Measurements from ENCODE around the gene HK1. TPM values are rescaled to one million over a fixed set of nuclear protein-coding genes. Genes with fewer than 3 reads are reported as not detected.

Gene HK1
- polyA plus RNA-seq, 2 donors, result 52.1 to 105 TPM

- 59 to 61% methylated on average over 2 of the region's 2 CpGs for WGBS, 2 donors
- H3K4me3 ChIP-seq (ENCODE audit: low read depth in 1 of 2, low read length in 2 of 2), result no peak overlapping the region
- no peaks in the 10 kb centered on the region for H3K9me3 ChIP-seq (ENCODE audit: control insufficient read depth in 2 of 2, insufficient read depth in 1 of 2, low read depth in 1 of 2, low read length in 1 of 2)
- peaks cover 3 to 21% of the 10 kb centered on the region in 2 donors for H3K4me1 ChIP-seq (ENCODE audit: control insufficient read depth in 2 of 2, insufficient read depth in 2 of 2, low read length in 1 of 2)
- H3K36me3 ChIP-seq (ENCODE audit: control insufficient read depth in 2 of 2, insufficient read depth in 2 of 2, low read length in 1 of 2), result peaks cover 4 to 29% of the 10 kb centered on the region in 2 donors
- peak overlapping the region; percentile 90 to 97 for H3K27ac ChIP-seq (ENCODE audit: low read depth in 2 of 2, low read length in 1 of 2)
- no peaks in the 10 kb centered on the region for H3K27me3 ChIP-seq (ENCODE audit: control insufficient read depth in 1 of 2, insufficient read depth in 2 of 2, low read length in 2 of 2)
Observed at GRCh38 chr10:69374931-69375306, 96.6 kb downstream of the HK1 start.

- peaks cover 3 to 21% of the 10 kb centered on the region in 2 donors for H3K4me1 ChIP-seq (ENCODE audit: control insufficient read depth in 2 of 2, insufficient read depth in 2 of 2, low read length in 1 of 2)
- no peak overlapping the region for H3K4me3 ChIP-seq (ENCODE audit: low read depth in 1 of 2, low read length in 2 of 2)
- H3K9me3 ChIP-seq (ENCODE audit: control insufficient read depth in 2 of 2, insufficient read depth in 1 of 2, low read depth in 1 of 2, low read length in 1 of 2), result no peaks in the 10 kb centered on the region
- H3K36me3 ChIP-seq (ENCODE audit: control insufficient read depth in 2 of 2, insufficient read depth in 2 of 2, low read length in 1 of 2), result peaks cover 10 to 29% of the 10 kb centered on the region in 2 donors
- no peaks in the 10 kb centered on the region for H3K27me3 ChIP-seq (ENCODE audit: control insufficient read depth in 1 of 2, insufficient read depth in 2 of 2, low read length in 2 of 2)
- H3K27ac ChIP-seq (ENCODE audit: low read depth in 2 of 2, low read length in 1 of 2), result peak overlapping the region; percentile 90 to 97
- WGBS, 2 donors, result 21 to 29% methylated on average over 19 of the region's 19 CpGs
Observed at GRCh38 chr10:69375307-69376151, 97.2 kb downstream of the HK1 start.

GRCh38 chr10:69376662-69377061 is 98.4 kb downstream of the HK1 start:
- Histone ChIP-seq H3K9me3 (ENCODE audit: control insufficient read depth in 2 of 2, insufficient read depth in 1 of 2, low read depth in 1 of 2, low read length in 1 of 2) (no peaks in the 10 kb centered on the region), H3K4me3 (ENCODE audit: low read depth in 1 of 2, low read length in 2 of 2) (no peak overlapping the region), H3K27ac (ENCODE audit: low read depth in 2 of 2, low read length in 1 of 2) (peak overlapping the region; percentile 58 to 66), H3K4me1 (ENCODE audit: control insufficient read depth in 2 of 2, insufficient read depth in 2 of 2, low read length in 1 of 2) (peaks cover 3 to 21% of the 10 kb centered on the region in 2 donors), H3K36me3 (ENCODE audit: control insufficient read depth in 2 of 2, insufficient read depth in 2 of 2, low read length in 1 of 2) (peaks cover 10 to 23% of the 10 kb centered on the region in 2 donors), H3K27me3 (ENCODE audit: control insufficient read depth in 1 of 2, insufficient read depth in 2 of 2, low read length in 2 of 2) (no peaks in the 10 kb centered on the region)
- 78 to 84% methylated on average over 11 of the region's 11 CpGs for WGBS, 2 donors

- WGBS, 2 donors, result 70 to 74% methylated on average over 6 of the region's 6 CpGs
- Histone ChIP-seq H3K36me3 (ENCODE audit: control insufficient read depth in 2 of 2, insufficient read depth in 2 of 2, low read length in 1 of 2) (peaks cover 10 to 23% of the 10 kb centered on the region in 2 donors), H3K9me3 (ENCODE audit: control insufficient read depth in 2 of 2, insufficient read depth in 1 of 2, low read depth in 1 of 2, low read length in 1 of 2) (no peaks in the 10 kb centered on the region), H3K27ac (ENCODE audit: low read depth in 2 of 2, low read length in 1 of 2) (peak overlapping the region; percentile 29 to 58), H3K4me1 (ENCODE audit: control insufficient read depth in 2 of 2, insufficient read depth in 2 of 2, low read length in 1 of 2) (peaks cover 3 to 21% of the 10 kb centered on the region in 2 donors), H3K4me3 (ENCODE audit: low read depth in 1 of 2, low read length in 2 of 2) (no peak overlapping the region), H3K27me3 (ENCODE audit: control insufficient read depth in 1 of 2, insufficient read depth in 2 of 2, low read length in 2 of 2) (no peaks in the 10 kb centered on the region)
Observed at GRCh38 chr10:69377191-69377590, 98.9 kb downstream of the HK1 start.

GRCh38 chr10:69377933-69378332 is 99.6 kb downstream of the HK1 start:
- Histone ChIP-seq H3K9me3 (ENCODE audit: control insufficient read depth in 2 of 2, insufficient read depth in 1 of 2, low read depth in 1 of 2, low read length in 1 of 2) (no peaks in the 10 kb centered on the region), H3K4me3 (ENCODE audit: low read depth in 1 of 2, low read length in 2 of 2) (no peak overlapping the region), H3K4me1 (ENCODE audit: control insufficient read depth in 2 of 2, insufficient read depth in 2 of 2, low read length in 1 of 2) (peaks cover 3 to 25% of the 10 kb centered on the region in 2 donors), H3K36me3 (ENCODE audit: control insufficient read depth in 2 of 2, insufficient read depth in 2 of 2, low read length in 1 of 2) (peaks cover 16 to 28% of the 10 kb centered on the region in 2 donors), H3K27me3 (ENCODE audit: control insufficient read depth in 1 of 2, insufficient read depth in 2 of 2, low read length in 2 of 2) (no peaks in the 10 kb centered on the region), H3K27ac (ENCODE audit: low read depth in 2 of 2, low read length in 1 of 2) (peak overlapping the region; percentile 40 to 78)
- WGBS, 2 donors, result 31 to 39% methylated on average over 3 of the region's 3 CpGs

- WGBS, 2 donors, result 95 to 98% methylated on average over 16 of the region's 16 CpGs
- Histone ChIP-seq H3K36me3 (ENCODE audit: control insufficient read depth in 2 of 2, insufficient read depth in 2 of 2, low read length in 1 of 2) (peaks cover 31 to 33% of the 10 kb centered on the region in 2 donors), H3K4me1 (ENCODE audit: control insufficient read depth in 2 of 2, insufficient read depth in 2 of 2, low read length in 1 of 2) (peaks cover 3 to 29% of the 10 kb centered on the region in 2 donors)
Observed at GRCh38 chr10:69379800-69380199, 101.5 kb downstream of the HK1 start.

GRCh38 chr10:69382382-69383117 is 104.3 kb downstream of the HK1 start:
- Histone ChIP-seq H3K4me3 (ENCODE audit: low read depth in 1 of 2, low read length in 2 of 2) (no peak overlapping the region), H3K27ac (ENCODE audit: low read depth in 2 of 2, low read length in 1 of 2) (peak overlapping the region; percentile 62 to 84), H3K4me1 (ENCODE audit: control insufficient read depth in 2 of 2, insufficient read depth in 2 of 2, low read length in 1 of 2) (peaks cover 0 to 18% of the 10 kb centered on the region in 2 donors), H3K27me3 (ENCODE audit: control insufficient read depth in 1 of 2, insufficient read depth in 2 of 2, low read length in 2 of 2) (no peaks in the 10 kb centered on the region), H3K36me3 (ENCODE audit: control insufficient read depth in 2 of 2, insufficient read depth in 2 of 2, low read length in 1 of 2) (peaks cover 29 to 33% of the 10 kb centered on the region in 2 donors), H3K9me3 (ENCODE audit: control insufficient read depth in 2 of 2, insufficient read depth in 1 of 2, low read depth in 1 of 2, low read length in 1 of 2) (no peaks in the 10 kb centered on the region)
- WGBS, 2 donors, result 85 to 86% methylated on average over 26 of the region's 26 CpGs

More at GRCh38 chr10:69379800-69380199, 101.5 kb downstream of the HK1 start:
- Histone ChIP-seq H3K27ac (ENCODE audit: low read depth in 2 of 2, low read length in 1 of 2) (no peak overlapping the region), H3K9me3 (ENCODE audit: control insufficient read depth in 2 of 2, insufficient read depth in 1 of 2, low read depth in 1 of 2, low read length in 1 of 2) (no peaks in the 10 kb centered on the region), H3K27me3 (ENCODE audit: control insufficient read depth in 1 of 2, insufficient read depth in 2 of 2, low read length in 2 of 2) (no peaks in the 10 kb centered on the region), H3K4me3 (ENCODE audit: low read depth in 1 of 2, low read length in 2 of 2) (no peak overlapping the region)

- H3K36me3 ChIP-seq (ENCODE audit: control insufficient read depth in 2 of 2, insufficient read depth in 2 of 2, low read length in 1 of 2), result peaks cover 27 to 33% of the 10 kb centered on the region in 2 donors
- H3K27me3 ChIP-seq (ENCODE audit: control insufficient read depth in 1 of 2, insufficient read depth in 2 of 2, low read length in 2 of 2), result no peaks in the 10 kb centered on the region
- 51 to 59% methylated on average over 3 of the region's 3 CpGs for WGBS, 2 donors
- no peak overlapping the region for H3K4me3 ChIP-seq (ENCODE audit: low read depth in 1 of 2, low read length in 2 of 2)
- H3K4me1 ChIP-seq (ENCODE audit: control insufficient read depth in 2 of 2, insufficient read depth in 2 of 2, low read length in 1 of 2), result peaks cover 0 to 18% of the 10 kb centered on the region in 2 donors
- peak overlapping the region; percentile 73 to 84 for H3K27ac ChIP-seq (ENCODE audit: low read depth in 2 of 2, low read length in 1 of 2)
- H3K9me3 ChIP-seq (ENCODE audit: control insufficient read depth in 2 of 2, insufficient read depth in 1 of 2, low read depth in 1 of 2, low read length in 1 of 2), result no peaks in the 10 kb centered on the region
Observed at GRCh38 chr10:69383558-69383957, 105.3 kb downstream of the HK1 start.

- Histone ChIP-seq H3K27ac (ENCODE audit: low read depth in 2 of 2, low read length in 1 of 2) (peak overlapping the region; percentile 84 to 85), H3K9me3 (ENCODE audit: control insufficient read depth in 2 of 2, insufficient read depth in 1 of 2, low read depth in 1 of 2, low read length in 1 of 2) (no peaks in the 10 kb centered on the region), H3K36me3 (ENCODE audit: control insufficient read depth in 2 of 2, insufficient read depth in 2 of 2, low read length in 1 of 2) (peaks cover 30 to 33% of the 10 kb centered on the region in 2 donors), H3K4me3 (ENCODE audit: low read depth in 1 of 2, low read length in 2 of 2) (no peak overlapping the region), H3K4me1 (ENCODE audit: control insufficient read depth in 2 of 2, insufficient read depth in 2 of 2, low read length in 1 of 2) (peaks cover 0 to 20% of the 10 kb centered on the region in 2 donors), H3K27me3 (ENCODE audit: control insufficient read depth in 1 of 2, insufficient read depth in 2 of 2, low read length in 2 of 2) (no peaks in the 10 kb centered on the region)
- 65 to 73% methylated on average over 10 of the region's 10 CpGs for WGBS, 2 donors
Observed at GRCh38 chr10:69384320-69384719, 106.0 kb downstream of the HK1 start.
